NCI-H526 (cell line): Measurements from ENCODE around the gene THUMPD2.
A peak's percentile ranks its signal among the peaks of the same experiment; 100 is the strongest.

Experiments used
- DNase-seq, 2 experiments: peaks; one replicate each; lab custom pipeline; 2025; lab: John Stamatoyannopoulos, UW

Gene THUMPD2

DNA sequence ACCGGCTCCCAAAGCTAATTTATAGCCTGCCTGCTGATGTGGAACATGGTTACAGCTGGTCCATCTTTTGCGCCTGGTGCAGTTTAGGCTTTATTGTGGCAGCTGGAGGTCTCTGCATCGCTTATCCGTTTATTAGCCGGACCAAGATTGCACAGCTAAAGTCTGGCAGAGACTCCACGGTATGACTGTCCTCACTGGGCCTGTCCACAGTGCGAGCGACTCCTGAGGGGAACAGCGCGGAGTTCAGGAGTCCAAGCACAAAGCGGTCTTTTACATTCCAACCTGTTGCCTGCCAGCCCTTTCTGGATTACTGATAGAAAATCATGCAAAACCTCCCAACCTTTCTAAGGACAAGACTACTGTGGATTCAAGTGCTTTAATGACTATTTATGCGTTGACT, 62.0 kb downstream of the THUMPD2 start:
- no peak for DNase-seq

DNA sequence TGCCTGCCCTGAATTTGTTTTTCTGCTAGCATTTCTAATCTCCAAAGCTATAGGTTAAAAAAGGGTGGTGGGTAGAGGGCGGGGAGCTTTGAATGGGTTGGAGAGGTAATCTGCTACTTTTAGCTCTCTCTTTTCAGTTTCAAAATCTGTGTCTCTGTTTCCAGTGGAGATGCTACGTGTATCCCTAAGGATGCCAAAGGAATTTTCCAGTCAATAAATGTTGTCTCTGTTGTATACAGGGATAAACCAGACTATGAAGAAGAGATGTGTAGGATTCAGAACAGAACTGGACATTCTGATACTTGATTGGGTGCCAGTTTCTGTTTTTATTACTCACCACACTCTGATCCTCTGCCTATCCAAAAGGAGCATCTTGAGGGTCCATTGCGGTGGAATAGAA, 63.2 kb downstream of the THUMPD2 start:
- no peak for DNase-seq

DNA sequence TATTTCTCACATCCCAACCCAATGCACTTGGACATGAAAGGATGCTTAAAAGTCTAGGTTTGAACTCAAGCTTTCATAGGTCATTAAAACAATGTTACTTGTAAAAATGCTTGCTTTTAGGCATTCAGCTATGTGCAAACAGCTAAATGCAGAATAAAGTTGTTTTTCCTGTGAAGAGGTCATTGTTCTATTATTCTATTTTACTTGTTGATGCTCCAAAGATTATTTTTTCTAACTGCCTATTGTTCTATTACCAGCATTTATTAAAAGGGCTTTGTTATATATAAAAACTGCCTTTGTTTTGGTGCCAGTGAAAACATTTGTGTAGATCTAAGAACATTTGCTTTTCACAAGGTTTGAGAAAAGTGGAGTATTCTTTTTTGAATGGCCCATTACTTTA, 64.0 kb downstream of the THUMPD2 start:
- DNase-seq: no peak

DNA sequence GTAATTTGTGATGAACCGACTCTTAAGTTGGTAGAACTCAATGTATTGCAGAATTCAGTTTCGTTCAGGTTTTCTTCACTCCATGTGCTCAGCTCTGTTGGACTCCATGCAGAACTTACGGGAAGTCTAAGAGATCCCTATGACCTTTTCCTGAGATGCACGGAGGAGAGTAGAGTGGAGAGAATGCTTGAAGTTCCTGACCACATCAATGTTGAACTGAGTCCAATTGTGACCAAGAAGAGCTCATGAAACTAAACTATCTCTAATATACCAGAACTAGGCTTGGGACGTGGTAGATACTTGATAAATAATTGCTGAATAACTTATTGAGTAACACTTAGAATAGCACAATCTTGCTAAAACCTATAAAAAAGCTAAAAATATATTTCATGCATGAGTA, 66.1 kb downstream of the THUMPD2 start:
- no peak for DNase-seq

DNA sequence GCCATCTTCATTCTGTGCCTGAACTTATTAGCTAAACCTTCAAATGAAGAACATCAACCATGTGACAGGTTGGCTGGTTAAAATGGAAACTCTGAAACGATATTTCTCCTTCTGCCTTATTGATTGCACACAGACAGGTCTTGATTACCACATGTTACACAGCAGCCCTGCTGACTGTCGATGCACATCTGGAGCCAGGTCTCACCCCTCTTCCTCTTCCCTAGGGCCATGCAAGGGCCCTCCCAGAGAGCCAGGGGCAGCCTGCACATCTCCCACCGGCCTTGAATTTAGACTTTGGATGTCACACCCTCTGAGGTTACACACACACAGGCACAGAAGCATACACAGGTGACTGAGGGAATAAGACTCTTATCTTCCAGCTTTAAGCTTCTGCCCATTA, 68.3 kb downstream of the THUMPD2 start:
- no peak for DNase-seq

DNA sequence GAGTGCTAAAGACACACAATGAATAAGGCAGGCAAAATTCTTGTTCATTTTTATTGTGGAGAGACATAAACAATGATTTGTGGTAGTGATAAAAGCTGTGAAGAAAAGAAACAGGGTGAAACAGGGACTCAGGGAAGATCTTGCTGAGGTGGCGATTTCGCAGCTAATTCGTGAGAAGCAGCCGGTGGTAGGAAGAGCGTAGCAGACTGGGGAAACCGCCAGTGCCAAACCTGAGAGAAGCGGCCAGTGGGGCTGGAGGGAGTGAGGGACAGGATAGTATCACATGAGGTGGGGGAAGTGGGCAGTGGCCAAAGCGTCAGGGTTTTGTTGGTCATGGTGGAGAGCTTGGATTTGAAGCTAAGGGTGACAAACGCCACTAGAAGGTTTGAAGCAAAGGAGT, 71.1 kb downstream of the THUMPD2 start:
- DNase-seq: no peak

DNA sequence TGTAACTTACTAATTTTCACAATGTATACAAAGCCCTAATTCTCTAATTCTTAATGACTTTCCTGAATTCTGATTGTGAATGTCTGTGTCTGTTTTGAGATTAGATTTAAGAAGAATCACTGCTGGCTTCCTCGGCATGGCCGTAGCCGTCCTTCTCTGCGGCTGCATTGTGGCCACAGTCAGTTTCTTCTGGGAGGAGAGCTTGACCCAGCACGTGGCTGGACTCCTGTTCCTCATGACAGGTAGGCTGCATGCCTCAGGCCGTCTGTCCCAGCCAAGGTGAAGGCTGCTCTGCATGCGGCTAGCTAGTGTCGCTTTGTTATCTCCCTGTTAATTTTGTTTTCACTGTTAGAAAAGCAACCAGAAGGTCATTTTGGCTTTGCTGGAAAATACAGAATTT, 72.1 kb downstream of the THUMPD2 start:
- no peak for DNase-seq

DNA sequence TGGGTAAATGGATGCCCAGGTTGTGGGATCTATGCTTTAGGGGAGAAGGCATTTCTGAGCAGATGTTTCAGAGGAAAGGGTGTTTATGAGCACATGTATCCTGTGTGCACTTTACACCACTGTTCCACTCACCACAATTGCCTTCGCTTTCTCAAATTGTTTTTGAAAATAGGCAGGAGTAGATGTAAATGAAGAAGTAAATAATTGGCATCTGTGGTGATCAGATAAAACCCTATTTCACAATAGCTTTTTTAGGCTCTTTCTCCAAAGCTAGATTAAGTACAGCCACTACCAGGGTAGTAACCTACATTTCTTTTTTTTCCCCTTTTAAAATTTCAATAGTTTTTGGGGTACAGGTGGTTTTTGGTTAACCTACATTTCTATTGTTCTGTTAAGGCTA, 72.7 kb downstream of the THUMPD2 start:
- no peak for DNase-seq

DNA sequence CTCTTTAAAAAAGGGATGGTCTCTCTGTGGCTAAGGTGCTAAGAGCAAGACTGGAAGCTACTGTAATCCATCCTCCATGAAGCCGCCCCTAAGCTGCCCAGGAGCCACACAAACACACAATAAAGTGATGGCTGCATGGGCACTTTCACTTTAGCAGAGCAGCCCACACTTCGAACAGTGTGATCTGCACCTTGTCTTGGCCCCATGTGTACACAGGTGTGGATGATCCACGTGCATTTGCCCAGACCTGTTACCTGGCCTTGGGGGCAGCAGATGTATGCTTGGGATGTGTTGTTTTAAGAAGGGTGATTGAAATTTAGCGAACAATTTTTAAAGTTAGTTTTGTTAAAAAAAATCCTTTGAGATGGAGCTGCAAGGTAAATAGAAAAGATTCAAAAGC, 73.4 kb downstream of the THUMPD2 start:
- no peak for DNase-seq

DNA sequence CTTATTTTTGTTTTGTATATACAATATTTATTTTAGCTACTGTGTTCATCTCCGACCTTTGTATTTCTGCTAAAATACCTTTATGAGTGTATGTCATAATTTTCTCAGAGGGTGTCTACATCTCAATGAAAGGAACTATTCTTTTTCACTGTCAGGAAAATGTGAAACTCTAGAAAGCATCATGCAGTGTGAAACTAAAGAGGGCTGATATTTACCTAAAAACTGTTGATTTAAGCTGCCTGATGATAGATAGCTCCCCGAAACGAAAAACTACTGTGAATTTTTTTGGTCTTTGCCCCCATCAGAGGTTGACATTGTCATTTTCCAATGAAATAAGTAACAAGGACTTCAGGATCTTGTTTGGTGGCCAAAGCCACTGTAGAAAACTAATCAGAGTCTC, 74.5 kb downstream of the THUMPD2 start:
- DNase-seq: no peak

DNA sequence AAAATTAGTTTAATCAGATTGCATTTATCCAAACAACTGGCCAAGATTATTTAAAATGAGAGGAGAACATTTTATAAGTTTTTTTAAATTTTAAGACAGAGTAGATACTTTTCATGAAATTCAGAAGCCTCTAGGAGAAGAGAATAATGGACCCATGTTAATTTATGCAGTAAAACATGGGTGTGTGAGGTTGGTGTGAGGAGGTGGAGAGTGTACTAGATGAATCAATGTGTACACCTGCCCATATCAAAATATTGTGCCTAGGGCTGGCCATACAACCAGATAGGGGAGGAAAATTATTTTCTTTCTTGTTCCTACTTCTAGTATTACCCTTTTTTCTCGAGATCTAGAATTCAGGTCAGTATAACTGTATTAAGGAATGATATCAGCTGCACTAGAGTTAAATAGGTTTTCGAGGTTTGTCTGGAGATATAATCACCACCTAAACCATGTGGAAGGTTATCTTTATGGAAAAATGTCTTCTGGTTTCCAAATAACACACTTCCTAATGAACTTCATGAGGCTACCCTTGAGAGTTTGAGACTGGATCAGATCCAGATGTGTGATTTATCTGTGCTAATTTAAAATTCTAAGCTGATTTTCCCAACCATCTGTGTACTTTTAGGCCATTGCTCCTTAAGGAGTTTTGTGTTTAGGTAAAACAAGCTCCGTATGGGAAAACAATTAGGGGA, 75.7 kb downstream of the THUMPD2 start:
- no peak for DNase-seq

DNA sequence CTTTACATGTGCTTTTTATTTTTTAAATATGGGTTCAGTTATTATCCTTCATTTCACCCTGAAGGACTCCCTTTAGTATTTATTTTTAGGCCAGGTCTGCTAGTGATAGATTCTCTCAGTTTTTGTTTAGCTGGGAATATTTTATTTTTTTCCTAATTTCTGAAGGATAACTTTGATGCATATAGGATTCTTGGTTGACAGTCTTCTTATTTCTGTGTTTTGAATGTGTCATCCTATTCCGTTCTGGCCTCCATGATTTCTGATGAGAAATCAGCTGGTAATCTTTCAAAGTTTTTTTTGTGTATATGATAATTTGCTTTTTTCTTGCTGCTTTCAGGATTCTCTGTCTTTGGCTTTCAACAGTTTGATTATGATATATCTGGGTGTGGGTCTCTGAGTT, 77.9 kb downstream of the THUMPD2 start:
- no peak for DNase-seq

DNA sequence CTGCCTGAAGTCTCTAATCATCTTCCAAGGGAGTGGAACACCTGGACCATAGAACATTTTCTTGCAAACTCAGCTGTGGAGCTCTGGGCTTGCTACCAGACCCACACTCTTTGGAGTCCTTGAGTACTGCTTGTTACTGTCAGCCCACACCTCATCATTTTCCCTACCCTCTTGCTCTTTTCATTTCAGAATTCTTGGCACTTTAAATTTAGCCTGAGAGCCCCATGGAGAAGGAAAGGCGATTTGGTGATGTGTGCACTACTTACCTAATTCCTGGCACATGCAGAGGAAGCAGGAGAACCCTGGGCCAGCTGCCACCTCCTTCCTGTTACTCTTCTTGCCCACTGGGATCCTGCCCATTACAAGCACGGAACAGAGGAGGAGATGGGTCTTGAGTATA, 81.6 kb downstream of the THUMPD2 start:
- DNase-seq: no peak

DNA sequence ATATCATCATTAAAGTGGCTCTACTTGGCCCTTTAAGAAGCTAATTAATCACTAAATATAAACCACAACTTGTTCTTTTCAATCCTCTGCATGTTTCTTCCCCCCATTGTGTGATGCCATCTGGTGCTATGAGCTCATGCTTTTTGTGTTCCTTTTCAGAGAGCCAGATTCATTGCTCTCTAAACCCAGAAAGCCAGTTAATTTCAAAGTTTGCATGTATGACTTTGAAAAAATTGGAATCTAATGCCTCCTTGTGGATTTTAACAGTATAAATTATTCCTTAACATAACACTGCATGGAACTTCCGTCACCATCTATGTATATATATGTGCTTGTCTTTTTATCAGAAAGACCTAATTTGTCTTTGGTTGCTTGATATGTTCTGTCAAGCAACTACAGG, 82.2 kb downstream of the THUMPD2 start:
- peak in 1 of 2 experiments; percentile 51 for DNase-seq

DNA sequence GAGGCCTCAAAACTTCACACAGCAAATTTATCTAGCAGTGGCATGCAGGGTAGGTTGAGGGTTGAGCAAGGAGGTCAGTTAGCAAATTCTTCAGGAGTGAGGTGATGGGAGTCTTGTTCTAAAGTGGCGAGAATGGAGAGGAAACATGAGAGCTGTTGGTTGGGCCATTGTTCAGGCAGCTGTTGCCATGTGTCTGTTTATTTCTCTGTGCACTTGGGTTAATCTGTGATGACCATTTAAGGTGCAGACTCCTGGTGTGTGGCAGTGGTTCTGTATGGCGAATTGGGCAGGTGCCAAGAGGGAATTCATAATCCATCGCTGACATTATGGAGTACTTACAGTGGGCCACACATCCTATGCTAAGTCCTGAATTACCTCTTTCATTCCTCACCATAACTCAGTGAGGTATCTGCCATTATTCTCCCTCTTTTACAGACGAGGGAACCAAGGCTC, 82.9 kb downstream of the THUMPD2 start:
- DNase-seq: no peak

DNA sequence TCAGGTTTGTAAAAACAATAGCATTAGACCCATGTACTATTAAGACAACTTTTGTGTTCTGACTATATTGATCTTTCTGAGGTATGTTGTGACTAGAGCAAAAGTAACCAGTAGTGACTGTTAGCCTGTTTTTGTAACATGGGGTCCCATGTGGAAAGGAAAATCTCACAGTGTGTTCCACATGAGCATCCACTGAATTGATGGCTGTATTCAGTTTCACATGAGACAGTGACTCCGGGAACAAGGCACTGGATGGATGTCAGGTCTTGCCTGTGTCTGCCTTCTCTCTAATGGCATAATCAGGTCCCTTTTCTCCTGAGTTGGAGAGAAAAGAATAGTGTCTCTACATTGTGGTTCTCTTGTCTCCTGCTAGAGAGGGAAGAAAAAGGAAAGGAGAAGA, 85.8 kb downstream of the THUMPD2 start:
- no peak for DNase-seq

DNA sequence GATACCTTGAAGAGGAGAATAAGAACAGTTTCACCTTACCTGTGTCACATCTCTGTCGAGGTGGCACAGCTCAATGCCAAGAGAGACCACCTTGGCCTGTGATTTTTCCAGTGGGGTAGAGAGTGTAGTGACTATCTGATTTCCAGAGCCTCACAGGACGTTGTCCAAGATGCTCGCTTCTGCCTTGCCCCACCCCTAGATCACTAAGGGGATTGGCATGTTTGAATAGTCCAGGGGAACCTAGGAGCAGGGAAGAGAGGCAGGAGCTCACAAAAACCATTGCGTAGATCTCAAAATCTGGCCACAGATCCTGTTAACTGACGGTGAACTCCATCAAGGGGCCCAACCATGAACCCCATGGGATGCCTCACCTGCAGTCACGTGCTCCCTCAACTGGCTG, 89.2 kb downstream of the THUMPD2 start:
- DNase-seq: no peak

DNA sequence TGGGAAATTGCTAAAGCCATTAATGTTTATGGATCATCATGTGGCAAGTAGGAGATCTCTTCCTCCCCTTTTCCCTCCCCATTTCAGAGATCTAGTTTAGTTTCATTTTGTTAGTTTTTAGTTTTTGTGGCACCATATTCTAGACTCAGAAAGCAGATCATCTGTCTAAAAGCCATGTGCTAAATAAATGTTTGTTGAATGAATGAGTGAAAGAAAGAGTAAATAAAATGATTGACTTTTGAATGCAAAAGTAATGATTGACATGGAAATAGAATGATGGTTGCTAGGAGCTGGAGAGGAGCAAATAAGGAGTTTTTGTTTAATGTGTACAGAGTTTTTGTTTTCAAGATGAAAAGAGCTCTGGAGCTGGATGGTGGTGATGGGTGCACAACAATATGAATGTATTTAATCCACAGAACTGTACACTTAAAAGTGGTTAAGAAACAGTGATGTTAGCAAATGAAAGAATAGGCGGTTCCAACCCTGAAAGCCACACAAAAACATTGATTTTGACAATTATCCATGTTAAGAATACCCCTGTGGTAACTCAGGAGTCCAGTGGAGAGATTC, 89.7 kb downstream of the THUMPD2 start:
- no peak for DNase-seq

DNA sequence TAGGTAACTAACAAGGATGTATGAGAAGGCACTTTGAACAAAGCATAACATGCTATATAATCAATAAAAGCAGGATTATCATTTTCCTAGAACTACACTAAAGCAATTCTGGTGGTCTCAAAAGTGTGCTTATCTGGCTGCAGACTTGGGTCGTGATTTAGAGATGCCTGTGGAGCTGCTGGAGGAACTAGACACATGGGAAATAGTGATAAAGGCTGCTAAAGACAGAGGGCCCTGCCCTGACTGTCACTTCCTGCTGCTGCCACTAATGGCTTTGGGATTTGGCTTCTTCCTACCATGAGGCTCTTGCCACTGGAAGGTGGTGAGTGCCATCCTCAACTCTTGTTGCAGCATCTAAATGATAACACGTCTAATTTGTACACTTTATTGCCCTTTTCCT, 90.9 kb downstream of the THUMPD2 start:
- no peak for DNase-seq

DNA sequence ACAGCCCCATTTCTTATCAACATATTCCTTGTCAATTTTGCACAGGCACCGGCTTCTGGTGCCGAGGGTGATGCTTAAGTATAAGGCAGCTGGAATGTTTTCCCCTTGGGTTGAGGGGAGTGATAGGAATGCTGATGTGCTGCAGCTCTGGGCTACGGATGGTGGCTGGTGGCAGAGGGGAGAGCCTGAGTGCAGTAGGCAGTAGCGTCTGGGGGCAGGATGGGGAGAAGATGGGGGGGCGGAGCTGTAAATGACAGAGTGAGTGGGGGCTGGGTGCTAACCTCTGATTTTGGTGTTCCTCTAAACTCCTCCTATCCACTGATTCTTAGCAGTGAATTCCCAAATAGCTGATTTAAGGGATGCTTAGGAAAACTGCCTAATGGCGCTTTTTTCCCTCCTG, 92.6 kb downstream of the THUMPD2 start:
- DNase-seq: no peak
